ENCODE data around the gene MASP1.

- no peak for TF ChIP-seq CTCF (conservative IDR thresholded peaks at IDR 0.05; ENCODE audit: low read length)
- TF ChIP-seq EZH2phosphoT487 (IDR thresholded peaks at IDR 0.05; ENCODE audit: borderline replicate concordance, low read depth, low read length), result no peak
These were observed at the start of gene MASP1 for GRCh38 chr3:187291512-187292132.

All from OCI-LY7 (cell line).